Thymus (tissue), 11 donors: ENCODE measurements around the gene REXO5. TPM values are rescaled to one million over a fixed set of nuclear protein-coding genes. Genes with fewer than 3 reads are reported as not detected.

Experiments used
- DNase-seq, 9 donors: peaks; one replicate each; pipeline ENCODE4 v3.0.0-alpha.2; 2013; ENCODE audit warnings: low spot score in 9 of 9, low read depth in 6 of 9, missing footprints in 1 of 9
- H3K27ac ChIP-seq, 2 donors: one replicate each; pipeline ENCODE4 v1.5.1; 2013; ENCODE audit warnings: control low read depth in 1 of 2, low read depth in 1 of 2, low read length in 1 of 2, mild to moderate bottlenecking in 1 of 2, moderate library complexity in 1 of 2
- H3K27me3 ChIP-seq, 2 donors: one replicate each; pipeline ENCODE4 v1.5.1; 2013; ENCODE audit warnings: low read length in 1 of 2; ENCODE audit not compliant: control insufficient read depth in 2 of 2, insufficient read depth in 1 of 2
- H3K36me3 ChIP-seq, 2 donors: one replicate each; pipeline ENCODE4 v1.5.1; 2013; ENCODE audit warnings: low read length in 1 of 2, mild to moderate bottlenecking in 1 of 2, moderate library complexity in 1 of 2; ENCODE audit not compliant: control insufficient read depth in 2 of 2, insufficient read depth in 2 of 2
- H3K4me1 ChIP-seq, 2 donors: one replicate each; pipeline ENCODE4 v1.5.1; 2013; ENCODE audit warnings: low read length in 2 of 2; ENCODE audit not compliant: control insufficient read depth in 2 of 2, insufficient read depth in 2 of 2
- H3K4me3 ChIP-seq, 2 donors: one replicate each; pipeline ENCODE4 v1.5.1; 2013; ENCODE audit warnings: low read length in 2 of 2, control low read depth in 1 of 2, mild to moderate bottlenecking in 1 of 2
- H3K9me3 ChIP-seq, 2 donors: one replicate each; pipeline ENCODE4 v1.5.1; 2013; ENCODE audit warnings: low read length in 1 of 2, mild to moderate bottlenecking in 1 of 2; ENCODE audit not compliant: control insufficient read depth in 2 of 2, insufficient read depth in 1 of 2
- whole genome bisulfite sequencing: extraction: QIAGEN DNeasy Blood & Tissue Kit; methylation state at CpG from one replicate; pipeline ENCODE4 v1.1.7; 2013; 5-methylcytosine and 5-hydroxymethylcytosine counted together
- polyA plus RNA-seq: library from polyadenylated mRNA; stranded (reverse); fragments of 200-250 nt; gene quantifications from one replicate; pipeline ENCODE4 v1.2.3, GENCODE V29; 2013
- total RNA-seq: library from RNA; stranded (reverse); fragments of 120-200 nt; gene quantifications from one replicate; pipeline ENCODE4 v1.2.4, GENCODE V29; 2013
- donor health status: healthy.

REXO5 gene
- total and polyA plus RNA-seq, 2 donors: 3.7 to 11.1 TPM

- 83% methylated on average over 2 of the region's 2 CpGs for WGBS
- Histone ChIP-seq H3K27me3 (no peaks in the 10 kb centered on the region), H3K27ac (no peak overlapping the region)
Observed at GRCh38 chr16:20812510-20812909, 6.2 kb downstream of the REXO5 start.

GRCh38 chr16:20814784-20815183, 8.5 kb downstream of the REXO5 start:
- no peaks in the 10 kb centered on the region for H3K9me3 ChIP-seq
- H3K4me1 ChIP-seq: peaks cover 0 to 5% of the 10 kb centered on the region in 2 donors
- 13% methylated on average over 4 of the region's 4 CpGs for WGBS
- H3K4me3 ChIP-seq: no peak overlapping the region
- H3K27ac ChIP-seq: peak overlapping the region in 1 of 2 donors; percentile 55
- peak in 4 of 9 donors; percentile 7 to 49 (median 13) for DNase-seq
- H3K36me3 ChIP-seq: peaks cover 7 to 11% of the 10 kb centered on the region in 2 donors
- H3K27me3 ChIP-seq: no peaks in the 10 kb centered on the region

More at GRCh38 chr16:20812510-20812909, 6.2 kb downstream of the REXO5 start:
- peaks cover 8 to 13% of the 10 kb centered on the region in 2 donors for H3K4me1 ChIP-seq
- no peak for DNase-seq
- H3K4me3 ChIP-seq: no peak overlapping the region
- H3K36me3 ChIP-seq: peaks cover 4 to 7% of the 10 kb centered on the region in 2 donors
- H3K9me3 ChIP-seq: no peaks in the 10 kb centered on the region

- no peaks in the 10 kb centered on the region for H3K27me3 ChIP-seq
- no peak overlapping the region for H3K4me3 ChIP-seq
- peaks cover 6 to 7% of the 10 kb centered on the region in 2 donors for H3K4me1 ChIP-seq
- WGBS: 100% methylated on average over 4 of the region's 4 CpGs
- no peak overlapping the region for H3K27ac ChIP-seq
- no peaks in the 10 kb centered on the region for H3K9me3 ChIP-seq
- no peak for DNase-seq
- H3K36me3 ChIP-seq: peaks cover 7 to 29% of the 10 kb centered on the region in 2 donors
Observed at GRCh38 chr16:20818929-20819585, 12.7 kb downstream of the REXO5 start.

GRCh38 chr16:20821682-20822081, 15.4 kb downstream of the REXO5 start:
- Histone ChIP-seq H3K9me3 (no peaks in the 10 kb centered on the region), H3K4me1 (peaks cover 2 to 6% of the 10 kb centered on the region in 2 donors), H3K4me3 (no peak overlapping the region), H3K27ac (no peak overlapping the region), H3K27me3 (no peaks in the 10 kb centered on the region), H3K36me3 (peaks cover 2 to 26% of the 10 kb centered on the region in 2 donors)
- no peak for DNase-seq
- 82% methylated on average over 4 of the region's 4 CpGs for WGBS

- WGBS: 38% methylated on average over 3 of the region's 3 CpGs
- DNase-seq: peak in 2 of 9 donors; percentile 26 to 58
- H3K36me3 ChIP-seq: peaks cover under 1 to 26% of the 10 kb centered on the region in 2 donors
- peaks cover 2 to 6% of the 10 kb centered on the region in 2 donors for H3K4me1 ChIP-seq
- no peaks in the 10 kb centered on the region for H3K27me3 ChIP-seq
- no peak overlapping the region for H3K4me3 ChIP-seq
- H3K9me3 ChIP-seq: no peaks in the 10 kb centered on the region
- H3K27ac ChIP-seq: peak overlapping the region; percentile 53 to 84
Observed at GRCh38 chr16:20822521-20823325, 16.4 kb downstream of the REXO5 start.

- H3K36me3 ChIP-seq: peaks cover 3 to 21% of the 10 kb centered on the region in 2 donors
- H3K9me3 ChIP-seq: no peaks in the 10 kb centered on the region
- DNase-seq: no peak
- H3K4me1 ChIP-seq: peaks cover 2 to 6% of the 10 kb centered on the region in 2 donors
- no peak overlapping the region for H3K4me3 ChIP-seq
- no peaks in the 10 kb centered on the region for H3K27me3 ChIP-seq
- WGBS: over 99% methylated on average over 3 of the region's 3 CpGs
- H3K27ac ChIP-seq: no peak overlapping the region
Observed at GRCh38 chr16:20826039-20826566, 19.8 kb downstream of the REXO5 start.

GRCh38 chr16:20829536-20829935, 23.2 kb downstream of the REXO5 start:
- H3K27ac ChIP-seq: no peak overlapping the region
- WGBS: 96% methylated on average over 1 of the region's 1 CpG
- no peaks in the 10 kb centered on the region for H3K4me1 ChIP-seq
- H3K4me3 ChIP-seq: no peak overlapping the region
- peaks cover 9 to 13% of the 10 kb centered on the region in 2 donors for H3K36me3 ChIP-seq
- H3K9me3 ChIP-seq: no peaks in the 10 kb centered on the region
- H3K27me3 ChIP-seq: no peaks in the 10 kb centered on the region
- DNase-seq: no peak

- peaks cover 12 to 13% of the 10 kb centered on the region in 2 donors for H3K36me3 ChIP-seq
Observed at GRCh38 chr16:20830372-20830771, 24.0 kb downstream of the REXO5 start.

GRCh38 chr16:20833086-20833485, 26.8 kb downstream of the REXO5 start:
- Histone ChIP-seq H3K4me3 (no peak overlapping the region), H3K36me3 (peaks cover 12 to 17% of the 10 kb centered on the region in 2 donors), H3K4me1 (no peaks in the 10 kb centered on the region), H3K27me3 (no peaks in the 10 kb centered on the region), H3K9me3 (no peaks in the 10 kb centered on the region), H3K27ac (no peak overlapping the region)
- WGBS: 94% methylated on average over 2 of the region's 2 CpGs
- no peak for DNase-seq

More at GRCh38 chr16:20830372-20830771, 24.0 kb downstream of the REXO5 start:
- Histone ChIP-seq H3K4me3 (no peak overlapping the region), H3K27ac (no peak overlapping the region), H3K4me1 (no peaks in the 10 kb centered on the region), H3K9me3 (no peaks in the 10 kb centered on the region), H3K27me3 (no peaks in the 10 kb centered on the region)
- no peak for DNase-seq
- WGBS: 96% methylated on average over 1 of the region's 1 CpG
